Stimulated activated CD8-positive, alpha-beta memory T cell treated with anti-CD3 and anti-CD28 coated beads, Interleukin-4, amount 100 ng/mL, for 24 hours (primary cell): Measurements from ENCODE around the gene MRPS18A.
"Not testable (repeated sequence)": the region's sequence is repeated elsewhere in the genome, so short reads cannot be mapped to it uniquely, and the experiment has no call there.

Source experiments
- DNase-seq: peaks from one replicate; pipeline ENCODE4 v3.0.0-alpha.2; 2020; ENCODE audit warnings: low read depth

The MRPS18A gene

GRCh38 chr6:43671011-43671800 is 16.4 kb downstream of the MRPS18A start:
- DNase-seq, result no peak

- no peak for DNase-seq
These were observed 17.0 kb downstream of the MRPS18A start for GRCh38 chr6:43670623-43670986.

- DNase-seq, result no peak
These were observed 17.5 kb downstream of the MRPS18A start for GRCh38 chr6:43669922-43670622.

GRCh38 chr6:43669050-43669921 is 18.3 kb downstream of the MRPS18A start:
- DNase-seq, result no peak

- peak; percentile 22 for DNase-seq
These were observed 19.2 kb downstream of the MRPS18A start for GRCh38 chr6:43668151-43669028.

- peak; percentile 61 for DNase-seq
These were observed 20.1 kb downstream of the MRPS18A start for GRCh38 chr6:43667245-43668150.

- no peak for DNase-seq
These were observed 21.2 kb downstream of the MRPS18A start for GRCh38 chr6:43666196-43666920.

GRCh38 chr6:43665376-43665775 is 22.2 kb downstream of the MRPS18A start:
- DNase-seq, result no peak

- not testable (repeated sequence) for DNase-seq
These were observed 24.6 kb downstream of the MRPS18A start for GRCh38 chr6:43662948-43663347.

GRCh38 chr6:43658161-43658560 is 29.4 kb downstream of the MRPS18A start:
- DNase-seq, result no peak

GRCh38 chr6:43657221-43657802 is 30.3 kb downstream of the MRPS18A start:
- DNase-seq, result no peak

- DNase-seq, result not testable (repeated sequence)
These were observed 34.8 kb downstream of the MRPS18A start for GRCh38 chr6:43652822-43653221.

GRCh38 chr6:43648248-43648647 is 39.3 kb downstream of the MRPS18A start:
- DNase-seq, result no peak

GRCh38 chr6:43647613-43648012 is 40.0 kb downstream of the MRPS18A start:
- DNase-seq, result no peak

- DNase-seq, result no peak
These were observed 42.0 kb downstream of the MRPS18A start for GRCh38 chr6:43645613-43645964.

- peak; percentile 49 for DNase-seq
These were observed 42.5 kb downstream of the MRPS18A start, which contains the start of gene RSPH9 for GRCh38 chr6:43644940-43645612. TSS of gene RSPH9 (plus strand) at chr6:43645036. CDS start at chr6:43645099, 63 bp downstream.

- DNase-seq, result no peak
These were observed 47.4 kb downstream of the MRPS18A start for GRCh38 chr6:43639984-43640800.

- DNase-seq, result no peak
These were observed 51.3 kb downstream of the MRPS18A start for GRCh38 chr6:43636308-43636659.
